ACC112 (cell line): Measurements from ENCODE around the gene CAV1.

Source experiments
- H2AFZ ChIP-seq: fragments of 200-600 bp; sonication (generic); one replicate; pipeline ENCODE4 v1.6.0; 2017; ENCODE audit warnings: antibody characterized with exemption, low read length; ENCODE audit not compliant: unreplicated experiment
- H3K27ac ChIP-seq: fragments of 200-600 bp; sonication (generic); 2 replicates; pipeline ENCODE4 v1.5.1; 2014; ENCODE audit warnings: low read depth, mild to moderate bottlenecking, antibody characterized with exemption, low read length, moderate library complexity
- H3K27me3 ChIP-seq: fragments of 200-600 bp; sonication (generic); 2 replicates; pipeline ENCODE4 v1.6.1; 2014; ENCODE audit warnings: mild to moderate bottlenecking, antibody characterized with exemption, low read length, moderate library complexity, mixed read lengths; ENCODE audit not compliant: insufficient read depth
- H3K36me3 ChIP-seq: fragments of 200-600 bp; sonication (generic); 2 replicates; pipeline ENCODE4 v1.6.1; 2016; ENCODE audit warnings: mild to moderate bottlenecking, antibody characterized with exemption, low read length, moderate library complexity, mixed read lengths; ENCODE audit not compliant: insufficient read depth
- H3K4me1 ChIP-seq: fragments of 200-600 bp; sonication (generic); one replicate; pipeline ENCODE4 v1.6.1; 2016; ENCODE audit warnings: low read length, mixed read lengths; ENCODE audit not compliant: insufficient read depth, unreplicated experiment, control insufficient read depth
- H3K4me3 ChIP-seq: fragments of 200-600 bp; sonication (generic); 2 replicates; pipeline ENCODE4 v1.5.1; 2014; ENCODE audit warnings: mild to moderate bottlenecking, low read depth, low read length
- H3K79me2 ChIP-seq: fragments of 200-600 bp; sonication (generic); one replicate; pipeline ENCODE4 v1.6.0; 2016; ENCODE audit warnings: low read length; ENCODE audit not compliant: control insufficient read depth, unreplicated experiment, insufficient read depth

CAV1 gene

DNA sequence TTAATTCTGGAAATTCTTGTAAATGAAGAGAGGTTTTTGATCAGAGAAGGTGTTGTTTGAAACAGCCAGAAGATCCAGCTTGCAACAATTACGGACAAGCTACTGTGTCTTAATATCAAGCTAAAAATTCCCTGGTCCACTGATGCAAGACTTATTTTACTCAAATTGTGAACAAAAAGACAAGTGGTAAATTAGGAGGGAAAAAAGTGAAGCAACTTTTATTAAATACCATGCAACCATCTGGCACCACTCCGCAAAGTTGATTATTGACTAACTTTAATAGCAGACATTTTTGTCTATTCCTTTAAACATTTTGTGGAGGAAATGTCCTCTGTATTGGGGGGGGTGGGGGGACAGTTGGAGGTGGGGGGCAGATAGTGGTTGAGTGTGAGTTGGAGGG is 30.4 kb upstream of the CAV1 start:
- Histone ChIP-seq H3K36me3 (no peaks in the 10 kb centered on the region), H3K27me3 (no peaks in the 10 kb centered on the region), H3K4me3 (no peak overlapping the region), H2AFZ (no peak overlapping the region), H3K27ac (no peak overlapping the region), H3K4me1 (peaks cover 52% of the 10 kb centered on the region), H3K79me2 (no peaks in the 10 kb centered on the region)

DNA sequence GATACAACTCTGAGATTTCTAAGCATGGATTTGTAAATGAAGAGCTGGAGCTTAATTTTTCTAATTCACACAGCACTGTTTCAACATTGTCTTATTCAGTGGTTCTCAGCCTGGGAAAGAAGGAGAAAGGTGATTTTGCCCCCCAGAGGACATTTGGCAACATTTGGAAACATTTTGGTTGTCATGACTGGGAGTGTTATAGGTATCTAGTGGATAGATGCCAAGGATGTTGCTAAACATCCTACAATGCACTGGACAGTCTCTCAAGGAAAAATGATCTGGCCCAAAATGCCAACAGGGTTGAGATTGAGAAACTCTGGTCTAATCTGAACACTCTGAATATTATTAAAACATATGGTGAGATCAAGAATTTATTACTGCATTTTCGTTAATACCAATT is 29.1 kb upstream of the CAV1 start:
- peaks cover 12% of the 10 kb centered on the region for H3K79me2 ChIP-seq
- peak overlapping the region; percentile 60 for H3K27ac ChIP-seq
- H3K36me3 ChIP-seq: no peaks in the 10 kb centered on the region
- no peak overlapping the region for H3K4me3 ChIP-seq
- H3K4me1 ChIP-seq: peaks cover 40% of the 10 kb centered on the region
- no peak overlapping the region for H2AFZ ChIP-seq
- no peaks in the 10 kb centered on the region for H3K27me3 ChIP-seq

DNA sequence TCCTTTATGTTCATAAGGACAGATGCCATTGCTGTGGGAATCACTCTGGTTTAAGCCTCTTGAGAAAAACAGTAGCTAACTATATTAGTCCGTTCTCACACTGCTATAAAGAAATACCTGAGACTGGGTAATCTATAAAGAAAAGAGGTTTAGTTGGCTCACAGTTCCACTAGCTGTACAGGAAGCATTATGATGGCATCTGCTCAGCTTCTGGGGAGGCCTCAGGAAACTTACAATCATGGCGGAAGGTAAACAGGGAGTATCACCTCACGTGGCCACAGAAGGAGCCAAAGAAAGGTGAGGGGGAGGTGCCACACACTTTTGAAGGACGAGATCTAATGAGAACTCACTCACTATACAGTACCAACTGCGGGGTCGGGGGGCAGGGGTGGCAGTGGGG is 28.2 kb upstream of the CAV1 start:
- Histone ChIP-seq H3K4me1 (peaks cover 37% of the 10 kb centered on the region), H3K79me2 (peaks cover 21% of the 10 kb centered on the region), H3K36me3 (peaks cover 8% of the 10 kb centered on the region), H3K4me3 (no peak overlapping the region), H3K27me3 (no peaks in the 10 kb centered on the region), H3K27ac (peak overlapping the region; percentile 49), H2AFZ (no peak overlapping the region)

DNA sequence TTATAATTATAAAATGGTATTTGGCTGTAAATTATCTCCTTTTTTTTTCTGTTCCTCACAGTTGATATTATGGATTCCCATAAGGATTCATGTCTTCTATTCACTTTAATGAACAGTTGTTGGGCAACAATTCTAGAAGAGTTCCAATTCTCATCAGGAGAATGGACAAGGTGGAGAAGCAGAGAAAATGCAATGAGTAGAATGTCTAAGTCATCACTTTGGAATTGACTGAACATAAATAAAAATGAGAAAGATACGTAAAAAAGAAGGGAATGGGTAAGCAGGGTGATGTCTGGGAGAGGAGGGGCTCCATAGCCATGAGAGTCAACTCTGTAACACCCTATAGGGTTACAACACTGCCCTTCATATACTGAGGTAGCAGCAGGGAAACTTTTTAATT is 27.1 kb upstream of the CAV1 start:
- H2AFZ ChIP-seq: peak overlapping the region; percentile 16
- H3K4me3 ChIP-seq: no peak overlapping the region; the same call in 1 of the 2 replicates
- peaks cover 32% of the 10 kb centered on the region for H3K79me2 ChIP-seq
- H3K27me3 ChIP-seq: no peaks in the 10 kb centered on the region
- peaks cover 13% of the 10 kb centered on the region for H3K36me3 ChIP-seq
- H3K4me1 ChIP-seq: peaks cover 37% of the 10 kb centered on the region
- H3K27ac ChIP-seq: peak overlapping the region; percentile 15; the same call in 1 of the 2 replicates

DNA sequence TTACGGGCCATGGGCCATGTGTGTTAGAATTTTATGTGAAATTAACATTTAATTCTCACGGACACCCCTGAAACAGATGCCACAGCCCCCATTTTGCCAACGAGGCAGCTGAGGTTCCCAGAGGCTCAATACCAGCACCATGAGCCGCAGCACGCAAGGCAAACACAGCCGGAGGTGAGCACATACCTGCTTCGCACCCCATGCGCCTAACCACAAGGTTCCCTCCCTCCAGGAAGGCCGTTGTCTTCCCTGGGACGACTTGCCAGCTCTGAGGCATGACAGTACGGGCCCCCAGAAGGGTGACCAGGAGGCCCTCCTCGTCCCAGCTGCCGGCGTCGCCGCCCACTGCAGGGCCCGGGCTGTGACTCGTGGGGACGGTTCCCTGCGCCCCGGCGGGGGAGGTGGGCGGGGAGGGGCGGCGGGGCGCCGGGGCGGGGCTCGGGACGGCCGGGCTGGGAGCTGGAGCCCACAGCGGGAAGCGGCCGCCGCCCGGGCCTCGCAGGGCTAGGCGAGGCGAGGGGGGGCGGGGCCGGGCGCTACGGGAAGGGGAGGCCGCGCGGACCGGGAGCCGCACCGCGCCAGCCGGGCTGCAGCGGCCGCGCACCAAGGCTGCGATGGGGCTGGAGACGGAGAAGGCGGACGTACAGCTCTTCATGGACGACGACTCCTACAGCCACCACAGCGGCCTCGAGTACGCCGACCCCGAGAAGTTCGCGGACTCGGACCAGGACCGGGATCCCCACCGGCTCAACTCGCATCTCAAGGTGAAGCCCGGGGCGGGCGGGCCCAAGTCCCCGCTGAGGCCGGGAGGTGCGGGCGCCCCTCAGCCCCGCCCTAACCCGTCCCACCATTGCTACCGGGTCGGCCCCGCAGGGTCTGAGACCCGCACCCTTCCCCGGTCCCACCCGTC is 25.4 kb upstream of the CAV1 start, which contains the start of gene CAV2:
CAV2 (plus strand) TSS at position 571 of the 910 bp plus-strand sequence; CDS start at position 615, 44 bp downstream.
- peaks cover 44% of the 10 kb centered on the region for H3K4me1 ChIP-seq
- peaks cover 41% of the 10 kb centered on the region for H3K79me2 ChIP-seq
- peak within 1 kb of the TSS; percentile 59 for H3K27ac ChIP-seq
- H3K27me3 ChIP-seq: no peaks in the 10 kb centered on the region
- H2AFZ ChIP-seq: peak within 1 kb of the TSS; percentile 63
- H3K36me3 ChIP-seq: peaks cover 20% of the 10 kb centered on the region
- H3K4me3 ChIP-seq: peak within 1 kb of the TSS; percentile 97

DNA sequence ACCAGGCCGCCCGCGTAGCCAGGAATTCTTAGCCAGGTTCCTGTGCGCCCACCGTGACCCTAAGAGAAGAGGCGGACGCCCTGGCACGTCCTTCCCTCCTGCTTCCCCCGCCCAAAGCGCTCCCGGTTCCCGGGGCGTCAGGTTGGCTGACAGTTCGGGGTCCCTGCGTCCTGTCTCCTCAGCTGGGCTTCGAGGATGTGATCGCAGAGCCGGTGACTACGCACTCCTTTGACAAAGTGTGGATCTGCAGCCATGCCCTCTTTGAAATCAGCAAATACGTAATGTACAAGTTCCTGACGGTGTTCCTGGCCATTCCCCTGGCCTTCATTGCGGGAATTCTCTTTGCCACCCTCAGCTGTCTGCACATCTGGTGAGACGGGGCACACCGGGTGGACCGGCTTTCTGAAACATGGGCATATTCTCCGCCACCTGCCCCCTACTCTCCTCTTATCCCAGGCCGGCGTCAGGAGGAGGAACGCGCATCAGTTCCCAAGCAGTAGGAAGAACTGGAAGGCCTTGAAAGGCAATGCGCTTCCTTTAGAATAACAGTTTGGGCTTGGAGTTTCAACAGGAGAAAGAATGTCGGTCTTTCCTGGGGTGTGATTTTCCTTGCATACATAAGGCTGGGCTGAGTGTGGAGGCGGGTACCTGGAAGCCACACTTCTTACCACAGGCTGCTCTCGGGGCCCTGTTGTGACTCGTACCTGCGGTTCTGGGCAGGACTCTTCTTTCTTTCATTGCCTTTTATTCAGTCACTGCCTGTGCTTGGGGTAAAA is 24.6 kb upstream of the CAV1 start:
- Histone ChIP-seq H2AFZ (peak overlapping the region; percentile 63), H3K79me2 (peaks cover 49% of the 10 kb centered on the region), H3K27me3 (no peaks in the 10 kb centered on the region), H3K4me1 (peaks cover 38% of the 10 kb centered on the region), H3K27ac (peak overlapping the region; percentile 44), H3K4me3 (peak overlapping the region; percentile 97), H3K36me3 (peaks cover 28% of the 10 kb centered on the region)

DNA sequence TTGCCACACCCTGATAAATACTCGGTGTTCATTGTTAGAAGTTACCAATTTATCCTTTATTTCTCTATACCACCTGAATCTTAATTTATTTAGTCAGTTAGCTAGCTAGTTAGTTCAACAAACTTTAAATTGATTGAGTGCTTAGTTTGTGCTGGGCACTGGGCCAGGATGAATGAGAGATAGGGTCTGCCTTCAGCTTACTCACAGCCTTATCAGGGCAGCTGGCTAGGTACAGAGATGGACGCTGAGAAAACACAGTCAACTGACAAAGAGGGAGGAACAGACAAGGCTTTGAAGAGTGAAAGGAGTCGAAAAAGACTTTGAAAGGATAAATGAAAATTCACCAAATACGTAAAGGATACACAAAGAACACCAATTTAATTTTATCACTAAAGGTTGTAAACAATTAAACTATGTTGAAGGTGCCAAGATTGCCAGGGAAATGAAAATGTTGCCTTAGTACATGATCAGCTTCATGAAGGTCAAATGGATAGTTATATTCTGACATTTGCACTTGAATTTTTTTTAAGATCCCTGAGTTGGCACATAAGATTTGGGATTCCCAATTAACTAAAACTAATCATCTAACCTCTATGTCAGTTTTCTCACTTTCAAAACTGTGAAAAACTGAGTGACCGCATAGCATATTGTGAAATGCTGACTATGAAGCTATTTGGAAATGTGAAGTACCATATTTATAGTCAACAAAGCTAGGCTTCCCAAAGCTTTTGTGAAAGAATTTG is 23.2 kb upstream of the CAV1 start:
- Histone ChIP-seq H3K36me3 (peaks cover 41% of the 10 kb centered on the region), H3K27me3 (no peaks in the 10 kb centered on the region), H3K79me2 (peaks cover 59% of the 10 kb centered on the region), H3K4me3 (peak overlapping the region; percentile 97), H3K27ac (peak overlapping the region; percentile 44), H3K4me1 (peaks cover 39% of the 10 kb centered on the region), H2AFZ (no peak overlapping the region)

DNA sequence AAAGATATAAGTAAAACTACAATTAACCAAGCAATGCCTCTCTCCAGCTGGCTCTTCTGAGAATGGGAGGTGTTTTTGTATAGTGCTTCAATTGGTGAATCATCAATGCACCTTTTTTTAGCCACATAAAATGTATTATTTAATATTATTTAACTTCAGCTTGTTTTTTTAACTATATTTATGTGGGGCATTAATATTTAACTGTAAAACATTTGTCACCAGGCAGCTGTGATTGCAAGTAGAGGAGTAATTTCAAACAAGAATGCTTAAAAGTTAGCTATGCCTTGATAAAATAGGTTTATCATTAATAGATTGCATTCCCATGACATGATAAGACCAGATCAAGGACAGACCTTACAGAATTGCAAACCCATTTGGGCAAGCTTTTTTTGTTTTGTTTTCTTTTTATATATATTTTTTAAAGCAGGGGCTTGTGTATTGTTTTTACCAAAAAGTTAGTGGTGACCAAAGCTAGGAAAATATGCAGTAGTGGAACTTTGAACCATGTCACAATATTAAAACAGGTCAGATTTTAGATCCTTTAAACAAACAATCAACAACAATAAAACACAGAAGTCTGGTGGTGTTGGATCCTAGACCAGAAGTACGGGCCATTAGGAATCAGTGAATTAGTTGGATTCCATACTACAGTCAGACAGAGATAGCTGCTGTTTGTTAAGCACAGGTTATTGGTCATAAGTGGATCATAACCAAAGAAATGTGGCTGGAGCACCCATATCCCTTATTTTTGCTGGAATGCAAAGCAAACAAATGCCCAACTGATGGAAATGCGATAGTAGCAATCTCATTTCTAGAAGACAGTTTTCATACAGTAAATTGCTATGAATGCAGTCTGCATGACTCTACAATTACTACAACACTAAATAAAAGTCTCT is 22.4 kb upstream of the CAV1 start:
- H3K27me3 ChIP-seq: no peaks in the 10 kb centered on the region
- H3K79me2 ChIP-seq: peaks cover 62% of the 10 kb centered on the region
- H3K4me1 ChIP-seq: peaks cover 39% of the 10 kb centered on the region
- peak overlapping the region; percentile 97 for H3K4me3 ChIP-seq
- peak overlapping the region; percentile 44 for H3K27ac ChIP-seq
- H3K36me3 ChIP-seq: peaks cover 47% of the 10 kb centered on the region
- no peak overlapping the region for H2AFZ ChIP-seq

DNA sequence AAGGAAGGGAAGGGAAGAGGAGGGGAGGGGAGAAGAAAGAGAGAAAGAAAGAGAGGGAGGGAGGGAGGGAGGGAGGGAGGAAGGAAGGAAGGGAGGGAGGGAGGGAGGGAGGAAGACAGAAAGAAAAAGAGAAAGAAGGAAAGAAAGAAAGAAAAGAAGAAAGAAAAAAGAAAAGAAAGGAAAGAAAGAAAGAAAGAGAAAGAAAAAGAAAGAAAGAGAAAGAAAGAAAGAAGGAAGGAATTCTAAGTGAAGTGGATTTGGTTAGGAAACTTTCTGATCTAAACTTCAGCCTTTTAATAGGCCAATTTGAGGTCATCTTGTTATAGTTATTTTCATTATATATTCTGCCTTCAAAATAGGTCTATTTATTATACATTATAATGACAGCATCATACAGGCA is 21.0 kb upstream of the CAV1 start:
- Histone ChIP-seq H3K79me2 (peaks cover 62% of the 10 kb centered on the region), H3K27me3 (no peaks in the 10 kb centered on the region), H3K4me3 (0 out of 2 replicates have a peak overlapping the region, but pooled peaks have one; percentile 29), H3K27ac (peak overlapping the region; percentile 14; the same call in 1 of the 2 replicates), H2AFZ (no peak overlapping the region), H3K36me3 (peaks cover 55% of the 10 kb centered on the region), H3K4me1 (peaks cover 39% of the 10 kb centered on the region)
